GM13977 (cell line): ENCODE measurements around the gene PPP1R3G.

ENCODE experiments used
- DNase-seq: peaks from one replicate; pipeline ENCODE4 v3.0.0; 2012; ENCODE audit warnings: low spot score
- in situ Hi-C: fragments of 300-500 bp; cut with MboI; formaldehyde crosslinking; loops from one replicate; pipeline ENCODE4 v1.12.0; 2022; ENCODE audit warnings: low sequenced_read_pairs, low pct_unique_long_range_greater_than_20kb, mixed read lengths, inconsistent platforms; ENCODE audit not compliant: unreplicated experiment
- TF ChIP-seq, protein P1 (sequence below): IDR thresholded peaks from 2 replicates; pipeline ENCODE4 v1.5.1; 2012; ENCODE audit warnings: mild to moderate bottlenecking, control low read depth; ENCODE audit not compliant: insufficient read depth; ENCODE audit errors: extremely low read depth, missing control alignments

PPP1R3G gene

DNA sequence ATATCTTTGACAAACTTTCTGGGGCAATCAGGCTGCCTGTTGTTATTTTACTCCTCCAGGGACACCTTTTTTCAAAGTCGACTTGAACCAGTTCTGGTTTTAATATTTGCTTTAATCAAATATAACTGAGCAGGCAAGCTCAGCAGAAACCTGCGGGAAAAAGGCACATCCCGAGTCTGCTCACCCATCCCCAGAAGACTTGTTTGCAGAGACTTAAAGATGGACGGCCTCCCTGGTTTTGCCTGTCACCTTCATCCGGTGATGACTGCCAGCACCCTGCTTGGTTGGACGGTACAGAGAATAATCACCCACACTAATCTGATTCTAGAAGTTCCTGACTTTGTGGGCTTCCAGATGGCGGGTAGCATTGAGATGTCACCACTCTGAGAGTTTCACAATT, 36.8 kb downstream of the PPP1R3G start:
- in situ Hi-C loops, result no loop called here
- TF ChIP-seq, protein P1, sequence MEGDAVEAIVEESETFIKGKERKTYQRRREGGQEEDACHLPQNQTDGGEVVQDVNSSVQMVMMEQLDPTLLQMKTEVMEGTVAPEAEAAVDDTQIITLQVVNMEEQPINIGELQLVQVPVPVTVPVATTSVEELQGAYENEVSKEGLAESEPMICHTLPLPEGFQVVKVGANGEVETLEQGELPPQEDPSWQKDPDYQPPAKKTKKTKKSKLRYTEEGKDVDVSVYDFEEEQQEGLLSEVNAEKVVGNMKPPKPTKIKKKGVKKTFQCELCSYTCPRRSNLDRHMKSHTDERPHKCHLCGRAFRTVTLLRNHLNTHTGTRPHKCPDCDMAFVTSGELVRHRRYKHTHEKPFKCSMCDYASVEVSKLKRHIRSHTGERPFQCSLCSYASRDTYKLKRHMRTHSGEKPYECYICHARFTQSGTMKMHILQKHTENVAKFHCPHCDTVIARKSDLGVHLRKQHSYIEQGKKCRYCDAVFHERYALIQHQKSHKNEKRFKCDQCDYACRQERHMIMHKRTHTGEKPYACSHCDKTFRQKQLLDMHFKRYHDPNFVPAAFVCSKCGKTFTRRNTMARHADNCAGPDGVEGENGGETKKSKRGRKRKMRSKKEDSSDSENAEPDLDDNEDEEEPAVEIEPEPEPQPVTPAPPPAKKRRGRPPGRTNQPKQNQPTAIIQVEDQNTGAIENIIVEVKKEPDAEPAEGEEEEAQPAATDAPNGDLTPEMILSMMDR, result no peak

DNA sequence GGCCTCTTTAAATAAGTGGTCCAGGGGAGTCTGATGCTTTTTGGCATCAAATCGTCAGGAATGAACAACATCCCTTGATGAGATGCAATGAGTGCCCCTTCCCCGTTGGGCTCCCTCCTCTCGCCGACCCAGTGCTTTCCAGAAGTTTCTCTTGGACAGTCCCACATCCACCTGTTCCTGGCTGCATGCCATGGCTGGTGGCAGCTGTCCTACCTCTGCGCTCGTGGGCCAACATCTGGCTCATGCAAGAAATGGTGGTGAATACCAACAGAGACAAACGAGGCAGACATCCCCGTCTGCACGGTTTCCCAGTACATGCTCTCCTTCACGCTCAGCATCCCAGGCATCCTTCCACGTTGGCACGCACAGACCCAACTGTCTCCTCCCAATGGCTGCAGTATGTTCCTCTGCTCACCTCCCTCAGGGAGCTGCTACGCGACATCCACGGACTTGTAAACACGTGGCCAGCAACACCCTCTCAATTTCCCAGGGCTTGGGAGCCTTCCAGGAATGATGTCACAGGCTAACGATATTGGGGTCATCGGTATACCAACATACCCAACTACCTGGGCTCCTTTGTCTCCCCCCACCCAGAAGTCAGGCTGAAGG, 37.5 kb downstream of the PPP1R3G start:
- TF ChIP-seq, protein P1, result no peak
- DNase-seq, result no peak
- in situ Hi-C loops, result no loop called here

More for the DNA sequence above, 36.8 kb downstream of the PPP1R3G start:
- DNase-seq, result no peak

DNA sequence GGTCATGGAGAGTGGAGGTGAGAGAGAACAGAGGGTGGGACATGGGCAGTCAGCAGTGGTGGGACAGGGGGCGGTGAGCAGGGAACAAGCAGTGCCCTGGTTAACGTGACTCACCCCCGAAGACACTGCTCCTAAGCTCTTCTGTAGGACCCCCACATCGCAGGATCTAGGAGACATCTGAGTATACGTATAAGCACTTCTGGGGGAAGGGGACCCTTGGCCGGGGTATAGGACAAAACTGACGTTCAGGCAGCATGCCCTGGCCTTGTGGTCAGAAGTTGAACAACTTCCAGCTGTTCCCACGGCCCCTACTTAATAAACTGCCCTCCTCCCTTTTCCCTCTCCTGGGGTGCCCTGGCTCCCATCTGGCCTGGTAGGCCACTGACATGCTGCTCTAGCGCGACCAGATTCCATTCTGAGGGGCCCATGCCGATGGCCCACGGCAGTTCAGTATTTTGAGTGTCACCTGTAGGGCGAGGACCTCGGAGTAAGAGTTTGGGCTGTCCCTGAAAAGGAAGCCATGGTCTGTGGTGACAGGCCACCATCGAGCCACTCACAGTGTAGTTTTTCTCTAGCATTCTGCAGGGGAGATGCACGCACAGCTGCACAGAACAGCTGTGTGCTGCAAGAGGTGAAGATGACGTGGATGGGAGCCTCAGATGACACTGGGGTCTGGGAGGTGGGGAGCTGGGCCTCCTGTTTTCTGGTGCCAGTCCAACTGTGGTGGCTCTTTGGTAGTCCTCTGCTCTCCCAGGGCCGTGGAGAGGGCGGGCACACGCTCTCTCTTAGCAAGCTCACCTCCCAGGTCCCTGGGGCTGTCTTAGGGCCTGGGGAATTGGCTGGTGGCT, 38.4 kb downstream of the PPP1R3G start:
- no peak for DNase-seq
- TF ChIP-seq, protein P1, result no peak
- in situ Hi-C loops, result no loop called here

DNA sequence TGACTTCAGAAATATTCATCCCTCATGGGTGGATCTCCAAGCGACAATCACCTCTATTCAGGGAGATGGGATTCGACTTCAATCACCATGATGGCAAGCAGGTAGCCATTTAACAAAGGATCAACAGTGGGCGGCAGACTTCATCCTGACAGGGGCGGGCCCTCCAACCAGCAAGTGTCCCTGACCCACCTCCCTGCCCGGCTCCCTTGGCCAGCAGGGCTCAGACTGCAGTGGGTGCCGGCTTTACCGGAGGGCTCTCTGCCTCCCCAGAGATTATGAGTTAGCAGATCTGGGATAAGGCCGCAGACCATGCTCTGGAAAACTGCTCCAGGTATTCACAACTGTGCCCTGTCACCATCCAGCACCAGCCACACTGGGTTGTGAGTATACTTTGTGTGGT, 39.4 kb downstream of the PPP1R3G start:
- no peak for DNase-seq
- TF ChIP-seq, protein P1, result no peak
- in situ Hi-C loops, result no loop called here

DNA sequence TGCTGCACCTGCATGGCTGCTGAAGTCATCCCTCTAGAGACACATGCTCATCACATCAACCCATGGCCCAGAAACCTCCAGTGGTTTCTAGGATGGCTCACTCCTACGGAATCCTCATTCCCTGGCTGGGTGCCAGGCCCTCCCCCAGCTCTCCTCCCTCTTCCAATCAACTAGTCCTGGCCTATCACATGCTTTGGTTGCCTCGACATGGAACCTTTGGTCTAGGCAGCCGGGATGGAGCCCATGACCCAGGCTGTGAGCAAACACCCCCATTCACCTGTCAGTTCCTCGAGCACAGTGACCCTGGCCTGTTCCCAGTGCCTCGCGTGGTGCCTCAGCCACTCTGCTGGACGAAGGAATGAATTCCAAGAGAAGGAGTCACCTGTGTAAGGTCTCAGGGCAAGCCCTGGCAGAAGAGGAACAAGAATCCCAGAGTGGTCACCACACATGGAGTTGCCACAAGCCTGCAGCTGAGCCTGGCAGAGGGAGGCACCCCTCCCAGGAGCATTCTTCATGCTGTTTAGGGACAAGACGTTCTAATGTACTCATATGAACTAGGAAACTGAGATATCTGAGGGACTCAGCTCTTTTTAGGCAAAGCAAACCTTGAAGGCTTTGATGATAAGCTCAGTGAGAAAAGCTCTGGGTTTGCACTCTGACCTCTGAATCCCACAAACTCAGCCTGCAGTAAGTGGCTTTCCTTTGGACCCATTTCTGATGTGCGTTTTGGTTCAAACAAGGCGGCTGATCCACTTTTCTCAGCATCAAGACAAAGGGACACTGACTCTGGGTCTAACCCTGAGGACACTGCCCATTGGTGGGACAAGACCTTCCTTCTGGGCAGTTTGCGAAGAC, 40.2 kb downstream of the PPP1R3G start:
- TF ChIP-seq, protein P1, result no peak
- in situ Hi-C loops, result no loop called here
- DNase-seq, result no peak

DNA sequence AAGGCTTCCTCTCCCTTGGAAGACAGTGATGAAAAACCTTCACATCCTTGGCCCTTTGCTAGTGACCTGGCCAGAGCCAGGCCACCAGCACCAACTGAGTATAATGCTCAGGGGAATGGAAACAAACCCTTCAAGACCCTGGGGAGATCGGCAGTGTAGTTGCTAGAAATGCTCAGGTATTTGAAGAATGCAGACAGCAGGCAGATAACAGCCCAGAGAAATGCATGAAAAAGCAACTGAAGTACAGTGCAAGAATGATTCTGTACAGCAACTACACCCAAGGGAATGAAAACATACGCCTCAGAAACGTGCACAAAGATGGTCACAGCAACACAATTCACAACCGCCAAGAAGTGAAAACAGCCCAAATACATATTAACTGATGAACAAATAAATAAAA, 41.1 kb downstream of the PPP1R3G start:
- in situ Hi-C loops, result no loop called here
- TF ChIP-seq, protein P1, result no peak
- no peak for DNase-seq
